Lower lobe of right lung (tissue), 2 donors: Measurements from ENCODE around the gene OVCA2. TPM values are rescaled to one million over a fixed set of nuclear protein-coding genes. Genes with fewer than 3 reads are reported as not detected.

Source experiments
- ATAC-seq, 2 donors: fragments of 200-7000 bp; cut with Tn5 transposase; one replicate each; pipeline ENCODE4 v1.9.1; 2020 to 2022; ENCODE audit warnings: mild to moderate bottlenecking in 2 of 2, moderate library complexity in 2 of 2
- DNase-seq: peaks from one replicate; pipeline ENCODE4 v3.0.0-alpha.2; 2020
- H3K27ac ChIP-seq: fragments of 200-600 bp; one replicate; pipeline ENCODE4 v1.8.0; 2022
- H3K27me3 ChIP-seq: fragments of 200-600 bp; one replicate; pipeline ENCODE4 v1.8.0; 2022; ENCODE audit warnings: low read depth
- H3K36me3 ChIP-seq: fragments of 200-600 bp; one replicate; pipeline ENCODE4 v1.8.0; 2022; ENCODE audit warnings: mild to moderate bottlenecking
- H3K4me1 ChIP-seq: fragments of 200-600 bp; one replicate; pipeline ENCODE4 v1.8.0; 2022
- H3K4me3 ChIP-seq: fragments of 200-600 bp; one replicate; pipeline ENCODE4 v1.8.0; 2022; ENCODE audit warnings: mild to moderate bottlenecking
- H3K9me3 ChIP-seq: fragments of 200-600 bp; one replicate; pipeline ENCODE4 v1.8.0; 2022
- intact Hi-C: fragments of 100-400 bp; cut with DNase I; formaldehyde crosslinking; loops from one replicate; pipeline ENCODE4 v1.11.0; 2022
- total RNA-seq: library from RNA; stranded (reverse); fragmentation: NEBNext Ultra II Directional; extraction: Animal tissue kit (Norgen Biotek cat#: 25700); gene quantifications from one replicate; pipeline ENCODE4 v1.2.1, GENCODE V29; 2021
- TF ChIP-seq, protein P1 (sequence below): fragments of 200-600 bp; IDR thresholded peaks from one replicate; pipeline ENCODE4 v1.8.0; 2022; ENCODE audit warnings: antibody characterized with exemption, mild to moderate bottlenecking
- donor health status: DM: no; HTN: yes; CAD: no; lungs with severe emphysema.

Gene OVCA2
- total RNA-seq, 1 donor from 2014 or later, result 20.3 TPM

DNA sequence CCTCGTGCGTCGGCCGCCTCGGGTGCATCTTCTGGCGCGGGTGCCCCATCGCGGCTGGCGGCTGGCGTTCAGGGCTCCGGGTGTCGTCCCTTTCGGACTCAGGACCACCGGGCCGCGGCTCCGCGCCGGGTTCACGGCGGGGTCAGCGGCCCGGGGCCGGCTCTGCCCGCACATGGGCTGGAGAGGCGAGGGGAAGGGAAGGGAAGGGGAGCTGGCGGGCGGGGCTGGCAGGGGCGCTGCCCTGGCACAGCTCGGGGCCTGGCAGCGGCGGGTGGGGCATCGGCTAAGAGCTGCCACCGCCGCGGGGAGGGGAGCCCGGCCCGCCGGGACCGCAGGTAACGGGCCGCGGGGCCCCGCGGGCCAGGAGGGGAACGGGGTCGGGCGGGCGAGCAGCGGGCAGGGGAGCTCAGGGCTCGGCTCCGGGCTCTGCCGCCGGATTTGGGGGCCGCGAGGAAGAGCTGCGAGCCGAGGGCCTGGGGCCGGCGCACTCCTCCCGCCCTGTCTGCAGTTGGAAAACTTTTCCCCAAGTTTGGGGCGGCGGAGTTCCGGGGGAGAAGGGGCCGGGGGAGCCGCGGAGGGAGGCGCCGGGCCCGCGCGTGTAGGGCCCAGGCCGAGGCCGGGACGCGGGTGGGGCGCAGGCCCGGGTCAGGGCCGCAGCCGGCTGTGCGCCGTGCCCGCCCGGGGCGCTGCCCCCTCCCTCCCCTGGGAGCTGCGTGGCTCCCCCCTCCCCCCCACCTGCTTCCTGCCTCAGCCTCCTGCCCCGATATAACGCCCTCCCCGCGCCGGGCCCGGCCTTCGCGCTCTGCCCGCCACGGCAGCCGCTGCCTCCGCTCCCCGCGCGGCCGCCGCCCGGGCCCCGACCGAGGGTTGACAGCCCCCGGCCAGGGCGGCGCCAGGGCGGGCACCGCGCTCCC lies 13.7 kb downstream of the OVCA2 start:
- TF ChIP-seq, protein P1, sequence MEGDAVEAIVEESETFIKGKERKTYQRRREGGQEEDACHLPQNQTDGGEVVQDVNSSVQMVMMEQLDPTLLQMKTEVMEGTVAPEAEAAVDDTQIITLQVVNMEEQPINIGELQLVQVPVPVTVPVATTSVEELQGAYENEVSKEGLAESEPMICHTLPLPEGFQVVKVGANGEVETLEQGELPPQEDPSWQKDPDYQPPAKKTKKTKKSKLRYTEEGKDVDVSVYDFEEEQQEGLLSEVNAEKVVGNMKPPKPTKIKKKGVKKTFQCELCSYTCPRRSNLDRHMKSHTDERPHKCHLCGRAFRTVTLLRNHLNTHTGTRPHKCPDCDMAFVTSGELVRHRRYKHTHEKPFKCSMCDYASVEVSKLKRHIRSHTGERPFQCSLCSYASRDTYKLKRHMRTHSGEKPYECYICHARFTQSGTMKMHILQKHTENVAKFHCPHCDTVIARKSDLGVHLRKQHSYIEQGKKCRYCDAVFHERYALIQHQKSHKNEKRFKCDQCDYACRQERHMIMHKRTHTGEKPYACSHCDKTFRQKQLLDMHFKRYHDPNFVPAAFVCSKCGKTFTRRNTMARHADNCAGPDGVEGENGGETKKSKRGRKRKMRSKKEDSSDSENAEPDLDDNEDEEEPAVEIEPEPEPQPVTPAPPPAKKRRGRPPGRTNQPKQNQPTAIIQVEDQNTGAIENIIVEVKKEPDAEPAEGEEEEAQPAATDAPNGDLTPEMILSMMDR, result no peak
- Histone ChIP-seq H3K36me3 (peaks cover 18% of the 10 kb centered on the region), H3K4me1 (peaks cover 67% of the 10 kb centered on the region), H3K9me3 (no peaks in the 10 kb centered on the region), H3K27ac (peak overlapping the region; percentile 87), H3K27me3 (peaks cover 39% of the 10 kb centered on the region), H3K4me3 (peak overlapping the region; percentile 67)
- ATAC-seq (peak in 1 of 2 donors; percentile 2), DNase-seq (no peak)
- intact Hi-C loops, result loop anchor here (5.0 kb wide), 1 partner anchor 187 kb away; no protein-coding TSS in a partner anchor

- H3K9me3 ChIP-seq, result no peaks in the 10 kb centered on the region
- H3K4me3 ChIP-seq, result peak overlapping the region; percentile 67
- intact Hi-C loops, result loop anchor here (5.0 kb wide), 1 partner anchor 186 kb away; no protein-coding TSS in a partner anchor
- H3K4me1 ChIP-seq, result peaks cover 68% of the 10 kb centered on the region
- TF ChIP-seq, protein P1, result no peak
- ATAC-seq, result no peak
- H3K36me3 ChIP-seq, result peaks cover 27% of the 10 kb centered on the region
- peaks cover 30% of the 10 kb centered on the region for H3K27me3 ChIP-seq
- DNase-seq, result peak; percentile 60
- H3K27ac ChIP-seq, result peak overlapping the region; percentile 87
Measured at GRCh38 chr17:2056206-2057174, 14.7 kb downstream of the OVCA2 start.

- DNase-seq, result no peak
- Histone ChIP-seq H3K36me3 (peaks cover 29% of the 10 kb centered on the region), H3K9me3 (no peaks in the 10 kb centered on the region), H3K4me3 (peak overlapping the region; percentile 67), H3K27ac (peak overlapping the region; percentile 87), H3K27me3 (peaks cover 29% of the 10 kb centered on the region), H3K4me1 (peaks cover 76% of the 10 kb centered on the region)
- TF ChIP-seq, protein P1, result no peak
- ATAC-seq, result no peak
- intact Hi-C loops, result loop anchor here (5.0 kb wide), 1 partner anchor 185 kb away; no protein-coding TSS in a partner anchor
Measured at GRCh38 chr17:2057175-2057759, 15.4 kb downstream of the OVCA2 start.

DNA sequence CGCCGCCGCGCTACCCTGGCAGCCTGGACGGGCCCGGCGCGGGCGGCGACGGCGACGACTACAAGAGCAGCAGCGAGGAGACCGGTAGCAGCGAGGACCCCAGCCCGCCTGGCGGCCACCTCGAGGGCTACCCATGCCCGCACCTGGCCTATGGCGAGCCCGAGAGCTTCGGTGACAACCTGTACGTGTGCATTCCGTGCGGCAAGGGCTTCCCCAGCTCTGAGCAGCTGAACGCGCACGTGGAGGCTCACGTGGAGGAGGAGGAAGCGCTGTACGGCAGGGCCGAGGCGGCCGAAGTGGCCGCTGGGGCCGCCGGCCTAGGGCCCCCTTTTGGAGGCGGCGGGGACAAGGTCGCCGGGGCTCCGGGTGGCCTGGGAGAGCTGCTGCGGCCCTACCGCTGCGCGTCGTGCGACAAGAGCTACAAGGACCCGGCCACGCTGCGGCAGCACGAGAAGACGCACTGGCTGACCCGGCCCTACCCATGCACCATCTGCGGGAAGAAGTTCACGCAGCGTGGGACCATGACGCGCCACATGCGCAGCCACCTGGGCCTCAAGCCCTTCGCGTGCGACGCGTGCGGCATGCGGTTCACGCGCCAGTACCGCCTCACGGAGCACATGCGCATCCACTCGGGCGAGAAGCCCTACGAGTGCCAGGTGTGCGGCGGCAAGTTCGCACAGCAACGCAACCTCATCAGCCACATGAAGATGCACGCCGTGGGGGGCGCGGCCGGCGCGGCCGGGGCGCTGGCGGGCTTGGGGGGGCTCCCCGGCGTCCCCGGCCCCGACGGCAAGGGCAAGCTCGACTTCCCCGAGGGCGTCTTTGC lies 16.2 kb downstream of the OVCA2 start:
- TF ChIP-seq, protein P1, result no peak
- H3K4me3 ChIP-seq, result peak overlapping the region; percentile 44
- DNase-seq (no peak), ATAC-seq (no peak)
- H3K9me3 ChIP-seq, result no peaks in the 10 kb centered on the region
- H3K27ac ChIP-seq, result peak overlapping the region; percentile 87
- peaks cover 29% of the 10 kb centered on the region for H3K36me3 ChIP-seq
- peaks cover 29% of the 10 kb centered on the region for H3K27me3 ChIP-seq
- H3K4me1 ChIP-seq, result peaks cover 83% of the 10 kb centered on the region
- intact Hi-C loops, result loop anchor here (5.0 kb wide), 1 partner anchor 184 kb away; no protein-coding TSS in a partner anchor
